ENCODE data around the gene FMNL3. TPM values are rescaled to one million over a fixed set of nuclear protein-coding genes. Genes with fewer than 3 reads are reported as not detected.

FMNL3 gene
- total and polyA plus RNA-seq, 2 of the 13 experiments (the other 11 are each of a cell fraction or from before 2014, with no cell fraction given) = 0.44 to 1.1 TPM

- FAIRE-seq (no peak), ATAC-seq (no peak), DNase-seq (ENCODE audit: low spot score) (no peak)
- peaks cover 0 to 2% of the 10 kb centered on the region in 2 experiments; a peak in 1 of 5 replicates for H3K27me3 ChIP-seq (ENCODE audit: control insufficient read depth in 1 of 2, insufficient read depth in 2 of 2, low read length in 2 of 2)
- POLR2A ChIA-PET = interaction anchor here (2.9 kb wide), 1 partner anchor 25 kb away, joined by 10 read pairs; the partner anchor contains the start of gene TMBIM6
- H3K4me1 ChIP-seq (ENCODE audit: insufficient read depth, low read length) = peaks cover 10% of the 10 kb centered on the region; the same call in 1 of the 2 replicates
- H3K9ac ChIP-seq (ENCODE audit: insufficient read depth, low read depth, low read length) = no peak overlapping the region
- H3K9me3 ChIP-seq (ENCODE audit: low read length) = no peaks in the 10 kb centered on the region
- H3K4me2 ChIP-seq (ENCODE audit: low read depth, low read length) = no peak overlapping the region
- in situ Hi-C loops (cut with HindIII; ENCODE audit: extremely low pct_ligation_motif_present, low pct_unique_long_range_greater_than_20kb) (no loop called here), intact Hi-C loops (cut with micrococcal nuclease; ENCODE audit: unreplicated experiment) (no loop called here)
- no peak overlapping the region for H2AFZ ChIP-seq (ENCODE audit: low read length)
- H4K20me1 ChIP-seq (ENCODE audit: insufficient read depth, low read length) = no peaks in the 10 kb centered on the region
- no peak for TF ChIP-seq NONO (IDR thresholded peaks at IDR 0.05)
- TF ChIP-seq NONO (CRISPR knock-in tag; conservative IDR thresholded peaks at IDR 0.05) = no peak
- no peak for TF ChIP-seq ASH2L (IDR thresholded peaks at IDR 0.05; ENCODE audit: insufficient read length, low read depth, low read length)
- no peak for TF ChIP-seq ZNF878 (CRISPR knock-in tag; IDR thresholded peaks at IDR 0.05)
- TF ChIP-seq RXRB (CRISPR knock-in tag; IDR thresholded peaks at IDR 0.05; ENCODE audit: borderline replicate concordance) = no peak
- no peak for TF ChIP-seq EHMT2 (IDR thresholded peaks at IDR 0.05; ENCODE audit: borderline replicate concordance, low read depth, low read length)
- TF ChIP-seq SP140L (CRISPR knock-in tag; IDR thresholded peaks at IDR 0.05; ENCODE audit: borderline replicate concordance) = no peak
- no peak for TF ChIP-seq HNRNPL (IDR thresholded peaks at IDR 0.05; ENCODE audit: low read depth, low read length)
- no peak for TF ChIP-seq ZNF576 (CRISPR knock-in tag; IDR thresholded peaks at IDR 0.05)
- no peak for TF ChIP-seq ZNF546 (CRISPR knock-in tag; conservative IDR thresholded peaks at IDR 0.05)
- no peak for TF ChIP-seq MTERF4 (CRISPR knock-in tag; IDR thresholded peaks at IDR 0.05)
- no peak overlapping the region for H3K4me3 ChIP-seq (replicated peaks in 1 of 3; ENCODE audit: insufficient read depth in 1 of 3, low read depth in 2 of 3, low read length in 3 of 3)
- H3K79me2 ChIP-seq (ENCODE audit: insufficient read depth, low read length) = no peaks in the 10 kb centered on the region
- CTCF ChIA-PET (ENCODE audit: low intra/inter-chr PET ratio, low total read pairs) = no interaction called here
- no TSS peak for BruUV-seq (replicated peaks)
- H3K36me3 ChIP-seq (replicated peaks in 1 of 2; ENCODE audit: control insufficient read depth in 1 of 2, insufficient read depth in 2 of 2, low read length in 2 of 2) = no peaks in the 10 kb centered on the region
- H3K27ac ChIP-seq (ENCODE audit: extremely low read length, insufficient read depth, low read length) = no peak overlapping the region
- 36% methylated on average over 1 of the region's 2 CpGs for WGBS (ENCODE audit: low lambda C conversion rate)
These were observed 9.3 kb upstream of the FMNL3 start for GRCh38 chr12:49716553-49716952.
